Gastroesophageal sphincter (tissue), 3 donors: Measurements from ENCODE around the gene AUTS2.

Experiments used
- POLR2A ChIP-seq, 2 donors: fragments of 450-650 bp; IDR thresholded peaks; one replicate each; pipeline ENCODE4 v1.6.1; 2017; ENCODE audit warnings: antibody characterized with exemption in 2 of 2, mild to moderate bottlenecking in 2 of 2, moderate library complexity in 1 of 2
- TF ChIP-seq, protein P1 (sequence below), 4 experiments: fragments of 200-600 bp in 2 of 4; fragments of 450-650 bp in 2 of 4; sonication (generic) in 1 of 4; IDR thresholded peaks; one replicate each; pipeline ENCODE4 v1.5.1; 2017 to 2019; ENCODE audit warnings: antibody characterized with exemption in 4 of 4, mild to moderate bottlenecking in 2 of 4, moderate library complexity in 2 of 4

DNA sequence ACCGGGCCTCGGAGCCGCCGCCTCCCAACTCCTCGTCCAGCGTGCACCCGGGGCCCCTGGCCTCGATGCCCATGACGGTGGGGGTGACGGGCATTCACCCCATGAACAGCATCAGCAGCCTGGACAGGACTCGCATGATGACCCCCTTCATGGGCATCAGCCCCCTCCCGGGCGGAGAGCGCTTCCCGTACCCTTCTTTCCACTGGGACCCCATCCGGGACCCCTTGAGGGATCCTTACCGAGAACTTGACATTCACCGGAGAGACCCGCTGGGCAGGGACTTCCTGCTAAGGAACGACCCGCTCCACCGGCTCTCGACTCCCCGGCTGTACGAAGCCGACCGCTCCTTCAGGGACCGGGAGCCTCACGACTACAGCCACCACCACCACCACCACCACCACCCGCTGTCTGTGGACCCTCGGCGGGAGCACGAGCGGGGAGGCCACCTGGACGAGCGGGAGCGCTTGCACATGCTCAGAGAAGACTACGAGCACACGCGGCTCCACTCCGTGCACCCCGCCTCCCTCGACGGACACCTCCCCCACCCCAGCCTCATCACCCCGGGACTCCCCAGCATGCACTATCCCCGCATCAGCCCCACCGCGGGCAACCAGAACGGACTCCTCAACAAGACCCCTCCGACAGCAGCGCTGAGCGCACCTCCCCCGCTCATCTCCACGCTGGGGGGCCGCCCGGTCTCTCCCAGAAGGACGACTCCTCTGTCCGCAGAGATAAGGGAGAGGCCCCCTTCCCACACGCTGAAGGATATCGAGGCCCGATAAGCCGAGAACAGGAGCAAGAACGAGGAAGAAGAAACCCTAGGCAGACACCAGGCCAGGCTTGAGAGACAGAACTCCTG lies 1192.2 kb downstream of the AUTS2 start:
- TF ChIP-seq, protein P1, sequence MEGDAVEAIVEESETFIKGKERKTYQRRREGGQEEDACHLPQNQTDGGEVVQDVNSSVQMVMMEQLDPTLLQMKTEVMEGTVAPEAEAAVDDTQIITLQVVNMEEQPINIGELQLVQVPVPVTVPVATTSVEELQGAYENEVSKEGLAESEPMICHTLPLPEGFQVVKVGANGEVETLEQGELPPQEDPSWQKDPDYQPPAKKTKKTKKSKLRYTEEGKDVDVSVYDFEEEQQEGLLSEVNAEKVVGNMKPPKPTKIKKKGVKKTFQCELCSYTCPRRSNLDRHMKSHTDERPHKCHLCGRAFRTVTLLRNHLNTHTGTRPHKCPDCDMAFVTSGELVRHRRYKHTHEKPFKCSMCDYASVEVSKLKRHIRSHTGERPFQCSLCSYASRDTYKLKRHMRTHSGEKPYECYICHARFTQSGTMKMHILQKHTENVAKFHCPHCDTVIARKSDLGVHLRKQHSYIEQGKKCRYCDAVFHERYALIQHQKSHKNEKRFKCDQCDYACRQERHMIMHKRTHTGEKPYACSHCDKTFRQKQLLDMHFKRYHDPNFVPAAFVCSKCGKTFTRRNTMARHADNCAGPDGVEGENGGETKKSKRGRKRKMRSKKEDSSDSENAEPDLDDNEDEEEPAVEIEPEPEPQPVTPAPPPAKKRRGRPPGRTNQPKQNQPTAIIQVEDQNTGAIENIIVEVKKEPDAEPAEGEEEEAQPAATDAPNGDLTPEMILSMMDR (IDR thresholded peaks at IDR 0.05): no peak
- TF ChIP-seq POLR2A (IDR thresholded peaks at IDR 0.05): no peak
